Spleen (tissue), 11 donors: ENCODE measurements around the gene BPIFB2. TPM values are rescaled to one million over a fixed set of nuclear protein-coding genes. Genes with fewer than 3 reads are reported as not detected.

ENCODE experiments used
- DNase-seq: peaks from one replicate; pipeline ENCODE4 v3.0.0-alpha.2; 2020
- H3K27ac ChIP-seq, 8 donors: fragments of 200-600 bp; sonication (generic) in 7 of 8; 1 replicate in 4 of 8; 2 replicates in 4 of 8; pipeline versions ENCODE4 v1.5.0 to v1.8.0; 2016 to 2021; ENCODE audit warnings: inconsistent platforms in 4 of 8, mild to moderate bottlenecking in 4 of 8, moderate library complexity in 1 of 8
- H3K27me3 ChIP-seq, 7 donors: fragments of 200-600 bp; sonication (generic) in 6 of 7; replicated peaks in 1 of 7; 1 replicate in 4 of 7; 2 replicates in 3 of 7; pipeline versions ENCODE4 v1.5.0 to v1.8.0; 2016 to 2021; ENCODE audit warnings: inconsistent platforms in 3 of 7, mild to moderate bottlenecking in 1 of 7
- H3K36me3 ChIP-seq, 6 donors: fragments of 200-600 bp; sonication (generic) in 5 of 6; 1 replicate in 4 of 6; 2 replicates in 2 of 6; pipeline versions ENCODE4 v1.5.0 to v1.8.0; 2016 to 2021; ENCODE audit warnings: inconsistent platforms in 2 of 6
- H3K4me1 ChIP-seq, 6 donors: fragments of 200-600 bp; sonication (generic) in 5 of 6; 1 replicate in 3 of 6; 2 replicates in 3 of 6; pipeline versions ENCODE4 v1.5.0 to v1.8.0; 2016 to 2021; ENCODE audit warnings: inconsistent platforms in 3 of 6
- H3K4me3 ChIP-seq, 8 donors: fragments of 200-600 bp; sonication (generic) in 7 of 8; 1 replicate in 4 of 8; 2 replicates in 4 of 8; pipeline versions ENCODE4 v1.5.0 to v1.8.0; 2016 to 2021; ENCODE audit warnings: inconsistent platforms in 4 of 8, mild to moderate bottlenecking in 4 of 8, moderate library complexity in 2 of 8
- H3K9me3 ChIP-seq, 8 donors: fragments of 200-600 bp; sonication (generic) in 7 of 8; 1 replicate in 4 of 8; 2 replicates in 4 of 8; pipeline versions ENCODE4 v1.5.0 to v1.8.0; 2016 to 2021; ENCODE audit warnings: inconsistent platforms in 4 of 8
- POLR2A ChIP-seq, 3 donors: fragments of 450-650 bp; IDR thresholded peaks; one replicate each; pipeline ENCODE4 v1.5.1; 2017; ENCODE audit warnings: antibody characterized with exemption in 3 of 3, mild to moderate bottlenecking in 1 of 3
- POLR2AphosphoS5 ChIP-seq, 3 donors: sonication (generic); formaldehyde crosslinking; IDR thresholded peaks; one replicate each; pipeline ENCODE4 v1.5.1; 2017; ENCODE audit warnings: antibody characterized with exemption in 3 of 3
- WGBS, 5 donors: extraction: QIAGEN DNeasy Blood & Tissue Kit in 3 of 5; methylation state at CpG; one replicate each; pipeline versions ENCODE4 v1.1.5 to v1.1.7; 2013 to 2018; 5-methylcytosine and 5-hydroxymethylcytosine counted together
- intact Hi-C: fragments of 100-400 bp; cut with DNase I; formaldehyde crosslinking; loops from one replicate; pipeline ENCODE4 v1.15.0; 2023; ENCODE audit warnings: low total_unique reads
- polyA plus RNA-seq, 3 donors: library from polyadenylated mRNA; stranded (reverse); fragments of 200-250 nt; gene quantifications; one replicate each; pipeline ENCODE4 v1.2.1, GENCODE V29; 2013
- total RNA-seq, 7 donors: library from RNA; depleted of rRNA in 3 of 7; stranded (reverse); fragments of >200 nt in 3 of 7; fragmentation: NEBNext Ultra II Directional in 4 of 7; extraction: Animal tissue kit (Norgen Biotek cat#: 25700) in 4 of 7; gene quantifications; one replicate each; pipeline versions ENCODE4 v1.1.0 to v1.2.1, GENCODE V29; 2016 to 2021
- TF ChIP-seq, protein P1 (sequence below), 11 experiments: fragments of 200-600 bp in 7 of 11; fragments of 450-650 bp in 4 of 11; sonication (generic) in 4 of 11; IDR thresholded peaks in 8 of 11; conservative IDR thresholded peaks in 3 of 11; 1 replicate in 7 of 11; 2 replicates in 4 of 11; pipeline versions ENCODE4 v1.4.0 to v1.8.0; 2016 to 2021; ENCODE audit warnings: antibody characterized with exemption in 11 of 11, inconsistent platforms in 4 of 11, mild to moderate bottlenecking in 1 of 11
- donor health status: healthy with polysubstance abuse.
- donor health status: DM: no; HTN: no; CAD: no; lungs with moderate emphysema.
- donor health status: DM: no; HTN: no; CAD: no.
- donor health status: Bipolar disorder and iron deficiency.
- donor health status: healthy.
- donor health status: DM: no; HTN: no; CAD: no.
- donor health status: DM: yes; HTN: yes; CAD: no.

Gene BPIFB2
- total and polyA plus RNA-seq, 10 donors: not detected

DNA sequence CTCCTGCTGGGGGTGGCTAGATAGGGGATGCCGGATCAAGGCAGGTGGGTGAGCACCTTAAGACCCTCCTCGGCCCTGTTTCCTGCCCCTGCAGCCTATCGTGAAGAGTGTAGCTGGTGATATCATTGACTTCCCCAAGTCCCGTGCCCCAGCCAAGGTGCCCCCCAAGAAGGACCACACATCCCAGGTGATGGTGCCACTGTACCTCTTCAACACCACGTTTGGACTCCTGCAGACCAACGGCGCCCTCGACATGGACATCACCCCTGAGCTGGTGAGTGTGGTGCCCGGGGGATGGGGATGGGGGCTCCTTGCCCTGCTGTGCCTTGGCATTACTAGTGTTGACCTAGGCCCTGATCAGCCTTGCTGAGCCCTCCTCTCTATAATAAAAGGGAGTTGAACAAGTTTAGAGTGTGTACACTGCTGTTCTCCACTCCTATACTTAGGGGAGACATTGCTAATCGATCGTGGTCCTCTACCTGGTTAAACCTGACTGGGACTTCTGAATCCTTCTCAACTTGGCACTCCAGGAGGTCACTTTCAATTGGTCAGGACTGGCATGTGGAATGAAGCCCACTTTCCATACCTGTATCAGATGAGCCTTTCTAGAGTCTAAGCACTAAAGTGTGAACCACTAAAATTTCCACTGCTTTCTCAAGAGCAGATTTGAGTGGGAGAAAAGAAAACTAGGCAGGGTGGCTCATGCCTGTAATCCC, 57.2 kb downstream of the BPIFB2 start:
- TF ChIP-seq, protein P1, sequence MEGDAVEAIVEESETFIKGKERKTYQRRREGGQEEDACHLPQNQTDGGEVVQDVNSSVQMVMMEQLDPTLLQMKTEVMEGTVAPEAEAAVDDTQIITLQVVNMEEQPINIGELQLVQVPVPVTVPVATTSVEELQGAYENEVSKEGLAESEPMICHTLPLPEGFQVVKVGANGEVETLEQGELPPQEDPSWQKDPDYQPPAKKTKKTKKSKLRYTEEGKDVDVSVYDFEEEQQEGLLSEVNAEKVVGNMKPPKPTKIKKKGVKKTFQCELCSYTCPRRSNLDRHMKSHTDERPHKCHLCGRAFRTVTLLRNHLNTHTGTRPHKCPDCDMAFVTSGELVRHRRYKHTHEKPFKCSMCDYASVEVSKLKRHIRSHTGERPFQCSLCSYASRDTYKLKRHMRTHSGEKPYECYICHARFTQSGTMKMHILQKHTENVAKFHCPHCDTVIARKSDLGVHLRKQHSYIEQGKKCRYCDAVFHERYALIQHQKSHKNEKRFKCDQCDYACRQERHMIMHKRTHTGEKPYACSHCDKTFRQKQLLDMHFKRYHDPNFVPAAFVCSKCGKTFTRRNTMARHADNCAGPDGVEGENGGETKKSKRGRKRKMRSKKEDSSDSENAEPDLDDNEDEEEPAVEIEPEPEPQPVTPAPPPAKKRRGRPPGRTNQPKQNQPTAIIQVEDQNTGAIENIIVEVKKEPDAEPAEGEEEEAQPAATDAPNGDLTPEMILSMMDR (IDR thresholded peaks at IDR 0.05 in 8 of 11, conservative IDR thresholded peaks at IDR 0.05 in 3 of 11): no peak
- TF ChIP-seq POLR2AphosphoS5 (IDR thresholded peaks at IDR 0.05) (no peak), POLR2A (IDR thresholded peaks at IDR 0.05) (no peak)
- Histone ChIP-seq H3K36me3 (no peaks in the 10 kb centered on the region), H3K27me3 (no peaks in the 10 kb centered on the region), H3K9me3 (no peaks in the 10 kb centered on the region), H3K4me1 (peaks cover 0 to 8% (median 0%) of the 10 kb centered on the region in 6 donors), H3K4me3 (no peak overlapping the region), H3K27ac (no peak overlapping the region)
- peak; percentile 35 for DNase-seq
- intact Hi-C loops: no loop called here
- 86 to 97% (median 93%) methylated on average over 11 of the region's 11 CpGs for WGBS, 5 donors

DNA sequence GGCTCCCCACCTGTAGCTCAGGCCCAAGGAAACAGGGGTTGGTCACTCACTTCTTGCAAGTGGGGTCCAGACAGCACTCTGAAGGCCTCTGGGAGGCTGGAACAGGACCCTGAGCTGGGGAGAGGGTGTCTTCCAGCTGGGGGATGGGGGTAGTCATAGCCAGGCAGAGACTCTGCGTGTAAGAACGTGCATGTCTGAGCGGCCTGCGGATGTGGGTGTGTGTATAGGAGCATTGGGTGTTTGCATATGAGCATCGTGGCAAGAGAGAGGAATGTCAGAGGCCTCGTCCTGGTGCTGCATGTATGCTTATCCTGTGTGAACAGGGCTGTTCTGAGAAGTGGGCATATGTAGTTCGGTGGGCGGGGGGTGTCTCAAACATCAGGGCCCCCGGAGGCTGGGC, 58.3 kb downstream of the BPIFB2 start:
- peaks cover 0 to 8% (median 0%) of the 10 kb centered on the region in 6 donors for H3K4me1 ChIP-seq
- TF ChIP-seq, protein P1 (IDR thresholded peaks at IDR 0.05 in 8 of 11, conservative IDR thresholded peaks at IDR 0.05 in 3 of 11): no peak
- TF ChIP-seq POLR2A (IDR thresholded peaks at IDR 0.05): no peak
- no peak for TF ChIP-seq POLR2AphosphoS5 (IDR thresholded peaks at IDR 0.05)
- H3K27ac ChIP-seq: no peak overlapping the region
- H3K27me3 ChIP-seq: no peaks in the 10 kb centered on the region
- intact Hi-C loops: no loop called here
- no peak overlapping the region for H3K4me3 ChIP-seq
- 87 to 94% (median 91%) methylated on average over 9 of the region's 9 CpGs for WGBS, 5 donors
- peak; percentile 41 for DNase-seq
- no peaks in the 10 kb centered on the region for H3K36me3 ChIP-seq
- H3K9me3 ChIP-seq: no peaks in the 10 kb centered on the region

DNA sequence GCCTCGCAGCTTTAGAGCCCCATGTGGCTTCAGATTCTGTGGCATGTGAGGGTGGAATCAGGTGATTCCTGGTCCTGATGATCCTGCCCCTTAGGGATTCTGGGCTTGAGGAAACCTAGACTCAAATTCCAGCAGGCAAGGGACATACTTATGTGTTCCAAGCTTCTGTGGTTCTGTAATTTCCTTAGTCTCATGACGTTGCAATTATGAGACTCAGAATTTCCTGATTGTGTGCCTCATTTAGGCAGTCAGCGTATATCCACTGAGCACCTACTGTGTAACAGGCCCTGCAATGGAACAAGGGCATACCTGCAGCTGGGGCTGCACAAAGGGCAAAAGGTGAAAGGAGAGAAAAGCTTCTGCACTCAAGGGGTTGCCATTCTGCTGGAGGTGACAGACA, 60.3 kb downstream of the BPIFB2 start:
- intact Hi-C loops: no loop called here
- WGBS, 5 donors: 48 to 70% (median 56%) methylated on average over 3 of the region's 3 CpGs
- no peaks in the 10 kb centered on the region for H3K36me3 ChIP-seq
- H3K9me3 ChIP-seq: no peaks in the 10 kb centered on the region
- H3K4me3 ChIP-seq: no peak overlapping the region
- H3K4me1 ChIP-seq: peaks cover 0 to 3% (median 0%) of the 10 kb centered on the region in 6 donors
- DNase-seq: no peak
- no peak overlapping the region for H3K27ac ChIP-seq
- TF ChIP-seq, protein P1 (IDR thresholded peaks at IDR 0.05 in 8 of 11, conservative IDR thresholded peaks at IDR 0.05 in 3 of 11): no peak
- no peak for TF ChIP-seq POLR2A (IDR thresholded peaks at IDR 0.05)
- no peaks in the 10 kb centered on the region for H3K27me3 ChIP-seq

DNA sequence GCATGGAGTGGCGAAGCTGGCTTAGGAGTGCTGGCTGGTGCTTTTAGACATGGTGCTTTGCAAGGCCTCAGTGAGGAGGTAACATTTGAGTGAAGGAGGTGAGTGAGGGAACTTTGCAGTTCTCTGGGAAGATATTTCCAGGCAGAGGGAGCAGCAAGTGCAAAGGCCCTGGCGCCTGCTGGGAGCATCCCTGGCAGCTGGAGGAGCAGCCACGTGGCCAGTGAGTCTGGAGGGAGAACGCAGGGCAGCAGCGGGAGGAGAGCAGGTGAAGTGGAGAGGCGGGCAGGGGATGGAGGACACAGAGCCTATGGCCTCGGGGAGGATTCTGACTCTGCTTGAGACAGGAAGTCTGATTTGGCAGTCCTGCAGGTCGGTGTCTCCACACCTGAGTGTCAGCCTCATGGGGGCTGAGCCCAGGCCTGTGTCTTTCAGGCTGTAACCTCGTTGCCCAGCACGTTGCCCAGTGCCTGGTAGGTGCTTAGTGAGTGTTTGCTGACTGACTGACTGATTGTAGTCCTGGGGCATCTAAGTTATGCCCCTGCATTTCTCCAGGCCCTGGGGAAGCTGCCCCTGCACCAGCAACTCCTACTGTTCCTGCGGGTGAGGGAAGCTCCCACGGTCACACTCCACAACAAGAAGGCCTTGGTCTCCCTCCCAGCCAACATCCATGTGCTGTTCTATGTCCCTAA, 60.9 kb downstream of the BPIFB2 start:
- 71 to 84% (median 82%) methylated on average over 8 to 12 of the region's 12 CpGs for WGBS, 5 donors
- no peak overlapping the region for H3K4me3 ChIP-seq
- no peaks in the 10 kb centered on the region for H3K36me3 ChIP-seq
- no peak overlapping the region for H3K27ac ChIP-seq
- H3K9me3 ChIP-seq: no peaks in the 10 kb centered on the region
- TF ChIP-seq, protein P1 (IDR thresholded peaks at IDR 0.05 in 8 of 11, conservative IDR thresholded peaks at IDR 0.05 in 3 of 11): no peak
- TF ChIP-seq POLR2AphosphoS5 (IDR thresholded peaks at IDR 0.05) (no peak), POLR2A (IDR thresholded peaks at IDR 0.05) (no peak)
- no peaks in the 10 kb centered on the region for H3K4me1 ChIP-seq
- DNase-seq: peak; percentile 47
- intact Hi-C loops: no loop called here
- no peaks in the 10 kb centered on the region for H3K27me3 ChIP-seq
